Esophagus squamous epithelium (tissue), 4 donors: ENCODE measurements around the gene MSX1.

Experiments
- CTCF ChIP-seq, 6 experiments: fragments of 450-650 bp in 4 of 6; fragments of 200-600 bp in 2 of 6; sonication (generic) in 2 of 6; IDR thresholded peaks; one replicate each; pipeline ENCODE4 v1.5.1; 2016 to 2019; ENCODE audit warnings: antibody characterized with exemption in 6 of 6, mild to moderate bottlenecking in 4 of 6, moderate library complexity in 4 of 6
- POLR2A ChIP-seq, 4 donors: fragments of 450-650 bp; IDR thresholded peaks; one replicate each; pipeline ENCODE4 v1.6.1; 2017; ENCODE audit warnings: antibody characterized with exemption in 4 of 4, mild to moderate bottlenecking in 4 of 4, moderate library complexity in 3 of 4

DNA sequence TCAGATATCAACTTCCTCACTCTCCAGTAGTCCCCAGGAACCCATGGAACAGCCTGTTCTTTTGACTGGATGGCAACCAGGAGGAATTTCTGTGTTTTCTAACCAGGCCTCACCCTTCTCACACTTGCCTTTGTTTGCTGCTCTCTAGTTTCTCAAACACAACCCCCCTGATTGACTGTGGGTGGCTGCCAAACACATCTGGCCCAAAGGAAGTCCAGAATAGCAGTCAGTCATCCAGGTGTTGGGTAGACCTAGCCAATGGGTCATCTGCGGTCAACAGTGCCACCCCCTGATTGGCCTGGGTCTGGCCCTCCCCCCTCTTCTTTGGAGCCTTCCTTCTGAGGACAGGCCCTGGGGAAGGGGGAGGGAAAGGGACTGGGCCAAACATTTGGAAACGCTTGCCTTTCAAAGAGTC is 53.7 kb downstream of the MSX1 start:
- no peak for TF ChIP-seq CTCF (IDR thresholded peaks at IDR 0.05)
- TF ChIP-seq POLR2A (IDR thresholded peaks at IDR 0.05), result no peak
